Stimulated activated effector memory CD8-positive, alpha-beta T cell treated with anti-CD3 and anti-CD28 coated beads, Interleukin-12 subunit alpha, Interleukin-12 subunit beta, amount 100 ng/mL, for 72 hours (primary cell): ENCODE results near the gene SYNM.

Source experiments
- ATAC-seq: fragments of 150-1000 bp; cut with Tn5 transposase; 2 replicates; pipeline ENCODE4 v1.10.0; 2021
- DNase-seq, 2 donors: peaks; one replicate each; pipeline ENCODE4 v3.0.0; 2021 to 2022; ENCODE audit warnings: low spot score in 2 of 2
- H3K27ac Mint-ChIP-seq: one replicate; pipeline ENCODE4 v1.8.0; 2022; ENCODE audit warnings: mild to moderate bottlenecking, mixed read lengths
- H3K36me3 Mint-ChIP-seq: one replicate; pipeline ENCODE4 v1.8.0; 2022; ENCODE audit warnings: mild to moderate bottlenecking, mixed read lengths
- H3K4me1 Mint-ChIP-seq: one replicate; pipeline ENCODE4 v1.8.0; 2022; ENCODE audit warnings: mixed read lengths
- H3K4me3 Mint-ChIP-seq: one replicate; pipeline ENCODE4 v1.8.0; 2022; ENCODE audit warnings: mild to moderate bottlenecking, mixed read lengths
- H3K9me3 Mint-ChIP-seq: one replicate; pipeline ENCODE4 v1.8.0; 2022; ENCODE audit warnings: mixed read lengths

Gene SYNM

DNA sequence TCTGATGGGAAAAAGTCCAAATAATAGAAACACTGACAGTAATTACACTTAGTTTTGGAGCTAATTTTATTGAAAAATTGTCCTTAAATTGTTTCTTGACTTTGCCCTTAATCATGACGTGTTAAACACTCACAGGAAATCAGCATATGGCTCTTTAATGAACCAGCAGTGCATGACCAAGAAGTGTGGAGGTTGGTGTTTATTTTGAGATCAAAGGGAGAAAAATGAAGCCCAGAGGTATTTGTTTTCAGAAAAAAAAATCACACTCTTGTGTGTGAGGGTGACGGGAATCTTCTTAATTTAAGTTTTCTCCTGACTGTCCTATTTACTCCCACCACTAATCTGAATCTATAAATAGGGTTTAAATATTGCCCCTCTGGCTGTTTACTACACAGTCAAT, 28.8 kb upstream of the SYNM start:
- H3K36me3 Mint-ChIP-seq: no peaks in the 10 kb centered on the region
- DNase-seq: no peak
- H3K9me3 Mint-ChIP-seq: no peaks in the 10 kb centered on the region
- peaks cover 8% of the 10 kb centered on the region for H3K4me1 Mint-ChIP-seq
- no peak for ATAC-seq
- H3K4me3 Mint-ChIP-seq: peak overlapping the region; percentile 60
- peak overlapping the region; percentile 69 for H3K27ac Mint-ChIP-seq

GRCh38 chr15:99076555-99077308, 28.1 kb upstream of the SYNM start:
- Mint-ChIP-seq H3K27ac (peak overlapping the region; percentile 69), H3K36me3 (no peaks in the 10 kb centered on the region), H3K4me3 (peak overlapping the region; percentile 60), H3K9me3 (no peaks in the 10 kb centered on the region), H3K4me1 (peaks cover 8% of the 10 kb centered on the region)
- peak; percentile 16 to 62 for DNase-seq
- ATAC-seq: peak; percentile 76

GRCh38 chr15:99082798-99083197, 22.1 kb upstream of the SYNM start:
- ATAC-seq: no peak
- DNase-seq: no peak
- H3K36me3 Mint-ChIP-seq: no peaks in the 10 kb centered on the region
- H3K4me3 Mint-ChIP-seq: no peak overlapping the region
- H3K9me3 Mint-ChIP-seq: no peaks in the 10 kb centered on the region
- no peaks in the 10 kb centered on the region for H3K4me1 Mint-ChIP-seq
- H3K27ac Mint-ChIP-seq: no peak overlapping the region

DNA sequence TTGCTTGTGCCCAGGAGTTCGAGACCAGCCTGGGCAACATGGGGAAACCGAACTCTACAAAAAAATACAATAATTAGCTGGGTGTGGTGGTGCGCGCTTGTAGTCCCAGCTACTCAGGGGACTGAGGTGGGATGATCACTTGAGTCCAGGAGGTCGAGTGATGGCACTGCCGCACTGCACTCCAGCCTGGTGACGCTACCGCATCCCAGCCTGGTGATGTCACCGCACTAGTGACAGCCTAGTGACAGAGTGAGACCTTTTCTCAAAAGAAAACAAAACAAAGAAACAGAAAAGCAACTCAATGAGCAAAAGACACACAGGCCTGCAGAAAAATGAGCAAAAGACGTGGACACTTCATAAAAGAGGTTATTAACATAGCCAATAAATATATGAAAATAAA, 19.9 kb upstream of the SYNM start:
- no peak for ATAC-seq
- Mint-ChIP-seq H3K27ac (no peak overlapping the region), H3K4me3 (no peak overlapping the region), H3K4me1 (peaks cover 2% of the 10 kb centered on the region), H3K36me3 (no peaks in the 10 kb centered on the region), H3K9me3 (no peaks in the 10 kb centered on the region)
- no peak for DNase-seq

GRCh38 chr15:99085413-99086326, 19.2 kb upstream of the SYNM start:
- DNase-seq: no peak
- ATAC-seq: peak; percentile 24
- H3K27ac Mint-ChIP-seq: no peak overlapping the region

DNA sequence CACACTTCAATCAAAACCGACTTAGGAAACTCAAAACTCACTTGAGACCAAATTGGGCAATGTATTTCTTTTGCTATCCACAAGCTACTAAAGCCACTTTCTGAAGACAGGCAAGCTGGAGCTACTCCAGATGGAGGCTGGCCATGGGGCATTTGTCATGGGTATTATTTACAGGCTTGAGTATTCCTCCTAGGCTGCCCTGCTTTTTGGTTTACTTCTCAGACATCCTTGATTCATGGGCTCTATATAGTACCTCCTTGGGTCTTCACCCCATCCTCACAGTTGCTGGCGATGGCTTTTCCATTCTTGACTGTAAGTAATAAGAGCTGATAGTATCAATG, 18.6 kb upstream of the SYNM start:
- Mint-ChIP-seq H3K9me3 (no peaks in the 10 kb centered on the region), H3K4me3 (no peak overlapping the region), H3K4me1 (peaks cover 8% of the 10 kb centered on the region), H3K36me3 (no peaks in the 10 kb centered on the region), H3K27ac (no peak overlapping the region)
- ATAC-seq (no peak), DNase-seq (no peak)

More at GRCh38 chr15:99085413-99086326, 19.2 kb upstream of the SYNM start:
- Mint-ChIP-seq H3K4me1 (peaks cover 8% of the 10 kb centered on the region), H3K9me3 (no peaks in the 10 kb centered on the region), H3K36me3 (no peaks in the 10 kb centered on the region), H3K4me3 (no peak overlapping the region)

- no peak overlapping the region for H3K4me3 Mint-ChIP-seq
- no peak for ATAC-seq
- H3K4me1 Mint-ChIP-seq: peaks cover 8% of the 10 kb centered on the region
- no peaks in the 10 kb centered on the region for H3K9me3 Mint-ChIP-seq
- no peak overlapping the region for H3K27ac Mint-ChIP-seq
- no peaks in the 10 kb centered on the region for H3K36me3 Mint-ChIP-seq
- DNase-seq: no peak
Measured at GRCh38 chr15:99087405-99087943, 17.4 kb upstream of the SYNM start.

- no peaks in the 10 kb centered on the region for H3K9me3 Mint-ChIP-seq
- H3K4me1 Mint-ChIP-seq: peaks cover 8% of the 10 kb centered on the region
- no peak overlapping the region for H3K4me3 Mint-ChIP-seq
- DNase-seq (no peak), ATAC-seq (peak; percentile 63)
- peak overlapping the region; percentile 21 for H3K27ac Mint-ChIP-seq
- H3K36me3 Mint-ChIP-seq: no peaks in the 10 kb centered on the region
Measured at GRCh38 chr15:99090011-99090699, 14.7 kb upstream of the SYNM start.

- no peaks in the 10 kb centered on the region for H3K9me3 Mint-ChIP-seq
- DNase-seq (no peak), ATAC-seq (no peak)
- H3K4me1 Mint-ChIP-seq: peaks cover 8% of the 10 kb centered on the region
- no peak overlapping the region for H3K27ac Mint-ChIP-seq
- no peaks in the 10 kb centered on the region for H3K36me3 Mint-ChIP-seq
- no peak overlapping the region for H3K4me3 Mint-ChIP-seq
Measured at GRCh38 chr15:99090938-99091337, 13.9 kb upstream of the SYNM start.

DNA sequence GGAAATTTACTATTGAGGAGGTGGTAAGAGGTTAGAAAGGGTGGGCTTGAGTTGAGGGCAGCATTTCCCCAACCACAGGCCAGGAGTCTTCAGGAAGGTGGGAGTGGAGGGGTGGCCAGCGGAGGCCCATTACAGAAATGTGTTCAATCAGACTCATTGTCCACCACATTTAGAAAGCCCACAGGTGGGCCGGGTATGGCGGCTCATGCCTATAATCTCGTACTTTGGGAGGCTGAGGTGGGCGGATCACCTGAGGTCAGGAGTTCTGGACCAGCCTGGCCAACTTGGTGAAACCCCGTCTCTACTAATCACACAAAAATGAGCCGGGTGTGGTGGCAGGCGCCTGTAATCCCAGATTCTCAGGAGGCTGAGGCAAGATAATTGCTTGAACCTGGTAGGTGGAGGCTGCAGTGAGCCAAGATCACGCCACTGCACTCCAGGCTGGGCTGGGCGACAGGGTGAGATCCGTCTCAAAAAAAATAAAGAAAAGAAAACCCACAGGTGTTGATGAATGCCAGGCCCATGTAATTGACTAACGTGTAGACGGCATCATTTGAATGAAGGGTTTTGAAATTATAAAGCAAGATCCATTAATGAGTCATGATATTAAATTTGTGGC, 12.2 kb upstream of the SYNM start:
- H3K4me1 Mint-ChIP-seq: peaks cover 8% of the 10 kb centered on the region
- ATAC-seq (no peak), DNase-seq (no peak)
- no peak overlapping the region for H3K4me3 Mint-ChIP-seq
- no peak overlapping the region for H3K27ac Mint-ChIP-seq
- H3K36me3 Mint-ChIP-seq: no peaks in the 10 kb centered on the region
- no peaks in the 10 kb centered on the region for H3K9me3 Mint-ChIP-seq

GRCh38 chr15:99095626-99096025, 9.3 kb upstream of the SYNM start:
- no peaks in the 10 kb centered on the region for H3K36me3 Mint-ChIP-seq
- DNase-seq (no peak), ATAC-seq (no peak)
- no peaks in the 10 kb centered on the region for H3K9me3 Mint-ChIP-seq
- no peaks in the 10 kb centered on the region for H3K4me1 Mint-ChIP-seq
- H3K4me3 Mint-ChIP-seq: no peak overlapping the region
- H3K27ac Mint-ChIP-seq: no peak overlapping the region

DNA sequence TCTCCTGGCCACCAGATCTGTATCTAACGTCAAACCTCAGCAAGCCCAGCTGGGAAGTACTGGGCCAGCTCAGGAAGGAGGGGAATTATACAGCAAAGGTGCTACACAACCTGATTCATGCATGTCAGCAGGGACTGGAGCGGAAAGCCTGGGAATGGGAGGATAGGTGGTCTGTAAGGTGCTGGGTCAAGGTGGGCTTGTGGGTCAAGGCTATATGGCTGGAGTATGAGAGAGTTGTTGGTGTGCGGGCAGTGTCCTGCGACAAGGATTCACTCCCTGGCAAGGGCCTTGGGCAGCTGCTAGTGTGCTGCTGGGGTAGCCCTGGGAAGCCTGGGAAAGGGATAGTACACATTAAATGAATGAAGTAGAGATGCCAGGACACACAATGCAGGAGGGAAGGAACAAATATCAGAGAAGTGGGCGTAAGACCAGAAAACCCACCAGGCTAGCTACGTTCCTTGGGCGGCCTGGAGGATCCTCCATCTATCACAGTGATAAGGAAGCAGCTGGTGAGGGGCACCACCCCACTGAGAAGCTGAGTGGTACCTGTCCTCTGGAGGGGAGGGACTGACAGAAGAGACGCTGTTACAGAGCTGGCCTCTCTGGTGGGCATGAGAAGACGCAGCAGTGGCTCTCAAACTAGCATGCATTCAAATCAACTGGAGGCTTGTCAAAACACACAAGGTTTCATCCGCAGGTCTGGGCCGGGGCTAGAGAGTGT, 8.5 kb upstream of the SYNM start:
- ATAC-seq (peak; percentile 17), DNase-seq (no peak)
- Mint-ChIP-seq H3K4me3 (no peak overlapping the region), H3K4me1 (no peaks in the 10 kb centered on the region), H3K9me3 (no peaks in the 10 kb centered on the region), H3K36me3 (no peaks in the 10 kb centered on the region), H3K27ac (no peak overlapping the region)

- Mint-ChIP-seq H3K9me3 (no peaks in the 10 kb centered on the region), H3K4me3 (no peak overlapping the region), H3K4me1 (no peaks in the 10 kb centered on the region), H3K27ac (no peak overlapping the region), H3K36me3 (no peaks in the 10 kb centered on the region)
- ATAC-seq (no peak), DNase-seq (no peak)
Measured at GRCh38 chr15:99096894-99097426, 7.9 kb upstream of the SYNM start.
